GM12878 (cell line): ENCODE results near the gene SOWAHD. TPM values are rescaled to one million over a fixed set of nuclear protein-coding genes. Genes with fewer than 3 reads are reported as not detected.
A peak's percentile ranks its signal among the peaks of the same experiment; 100 is the strongest.
"Not testable (repeated sequence)": the region's sequence is repeated elsewhere in the genome, so short reads cannot be mapped to it uniquely, and the experiment has no call there.

ENCODE experiments used
- ATAC-seq: fragments of 200-7000 bp; cut with Tn5 transposase; 3 replicates; pipeline ENCODE4 v1.9.1; 2020; ENCODE audit warnings: mild to moderate bottlenecking, moderate library complexity
- BruUV-seq: library from RNA; stranded (reverse); fragments of 400-500 nt; replicated peaks from 2 replicates; lab custom pipeline; 2021; lab: Mats Ljungman, UMichigan
- CTCF ChIA-PET: fragments of 300-600 bp; sonication (Branson Sonifier 250); formaldehyde crosslinking; extraction: SDS; loops from one replicate; lab custom pipeline; 2021; ENCODE audit warnings: inconsistent platforms; lab: Yijun Ruan, JAX
- POLR2A ChIA-PET: fragments of 350-600 bp; formaldehyde crosslinking; extraction: SDS; loops from one replicate; lab custom pipeline; 2021; ENCODE audit warnings: inconsistent platforms; lab: Charles Lee
- RAD21 ChIA-PET: fragments of 300-600 bp; sonication (Branson Sonifier 250); formaldehyde crosslinking; loops from one replicate; lab custom pipeline; 2023; ENCODE audit warnings: antibody characterized with exemption; ENCODE audit not compliant: unreplicated experiment; lab: Charles Lee
- SMC1A ChIA-PET: fragments of 300-600 bp; sonication (Branson Sonifier 250); formaldehyde crosslinking; loops from one replicate; lab custom pipeline; 2023; ENCODE audit not compliant: unreplicated experiment, uncharacterized antibody; lab: Charles Lee
- DNase-seq: peaks from one replicate; pipeline ENCODE4 v3.0.0-alpha.2; 2011; ENCODE audit warnings: low read depth, low spot score
- FAIRE-seq: peaks from 3 replicates; lab custom pipeline; 2011; peaks lifted over from hg19 to GRCh38; lab: Jason Lieb, UNC
- H2AFZ ChIP-seq: 2 replicates; pipeline ENCODE4 v1.6.0; 2011; ENCODE audit warnings: low read depth, low read length, control low read depth; ENCODE audit not compliant: control insufficient read depth
- H3K27ac ChIP-seq: 2 replicates; pipeline ENCODE4 v1.5.1; 2011; ENCODE audit warnings: control low read depth; ENCODE audit not compliant: control insufficient read depth, insufficient read depth
- H3K27me3 ChIP-seq, 2 experiments: replicated peaks in 1 of 2; 2 replicates each; pipeline versions ENCODE4 v1.6.0 to v1.6.1; 2011; ENCODE audit warnings: low read length in 1 of 2; ENCODE audit not compliant: control insufficient read depth in 2 of 2, insufficient read depth in 2 of 2
- H3K36me3 ChIP-seq, 2 experiments: 2 replicates each; pipeline ENCODE4 v1.5.1; 2011; ENCODE audit warnings: low read length in 1 of 2; ENCODE audit not compliant: control insufficient read depth in 2 of 2, insufficient read depth in 2 of 2
- H3K4me1 ChIP-seq: 2 replicates; pipeline ENCODE4 v1.6.1; 2011; ENCODE audit warnings: mild to moderate bottlenecking, low read length, moderate library complexity, mixed read lengths; ENCODE audit not compliant: control insufficient read depth, insufficient read depth
- H3K4me2 ChIP-seq: 2 replicates; pipeline ENCODE4 v1.6.0; 2011; ENCODE audit warnings: control low read depth; ENCODE audit not compliant: control insufficient read depth, insufficient read depth
- H3K4me3 ChIP-seq: fragments of 200-600 bp; sonication (generic); 2 replicates; pipeline ENCODE4 v1.5.1; 2016
- H3K79me2 ChIP-seq: 2 replicates; pipeline ENCODE4 v1.6.0; 2011; ENCODE audit warnings: low read length; ENCODE audit not compliant: control insufficient read depth, insufficient read depth
- H3K9ac ChIP-seq: 2 replicates; pipeline ENCODE4 v1.8.0; 2011; ENCODE audit warnings: low read length, control low read depth, mixed read lengths; ENCODE audit not compliant: control insufficient read depth, insufficient read depth
- H3K9me3 ChIP-seq: replicated peaks from 3 replicates; pipeline ENCODE4 v1.5.1; 2011; ENCODE audit warnings: mild to moderate bottlenecking, low read length; ENCODE audit not compliant: control insufficient read depth, insufficient read depth
- H4K20me1 ChIP-seq: 2 replicates; pipeline ENCODE4 v1.6.0; 2011; ENCODE audit not compliant: control insufficient read depth, insufficient read depth
- CBFB ChIP-seq: IDR thresholded peaks from 2 replicates; pipeline ENCODE4 v1.6.1; 2016; ENCODE audit warnings: antibody characterized with exemption, low read depth
- MEF2B ChIP-seq: fragments of 450-650 bp; IDR thresholded peaks from 2 replicates; pipeline ENCODE4 v1.6.1; 2018; ENCODE audit warnings: mild to moderate bottlenecking, moderate library complexity; ENCODE audit not compliant: partially characterized antibody, poor library complexity, severe bottlenecking
- NFYB ChIP-seq: IDR thresholded peaks from 2 replicates; pipeline ENCODE4 v1.6.1; 2011; ENCODE audit warnings: low read depth, mild to moderate bottlenecking, low read length, improper control_type of control experiment, moderate library complexity; ENCODE audit not compliant: insufficient read depth
- PAX5 ChIP-seq: IDR thresholded peaks from 2 replicates; pipeline ENCODE4 v1.6.1; 2011; ENCODE audit warnings: low read depth, low read length, borderline replicate concordance
- POLR2A ChIP-seq: IDR thresholded peaks from 2 replicates; pipeline ENCODE4 v1.6.1; 2011; ENCODE audit warnings: low read depth, mild to moderate bottlenecking, low read length
- POLR2AphosphoS5 ChIP-seq: IDR thresholded peaks from 2 replicates; pipeline ENCODE4 v1.6.1; 2011; ENCODE audit warnings: mild to moderate bottlenecking, low read length, inconsistent platforms
- SIX5 ChIP-seq: IDR thresholded peaks from 2 replicates; pipeline ENCODE4 v1.6.1; 2011; ENCODE audit warnings: mild to moderate bottlenecking, low read depth, low read length, moderate library complexity; ENCODE audit not compliant: severe bottlenecking
- SPI1 ChIP-seq: IDR thresholded peaks from 2 replicates; pipeline ENCODE4 v1.6.1; 2011; ENCODE audit warnings: low read depth, mild to moderate bottlenecking, low read length, moderate library complexity, borderline replicate concordance; ENCODE audit not compliant: insufficient read depth
- ZZZ3 ChIP-seq: IDR thresholded peaks from 2 replicates; pipeline ENCODE4 v1.6.1; 2011; ENCODE audit warnings: low read depth; ENCODE audit not compliant: control insufficient read depth, insufficient read length
- WGBS: methylation state at CpG from one replicate; pipeline ENCODE4 v1.1.6; 2016; ENCODE audit warnings: low lambda C conversion rate; ENCODE audit not compliant: insufficient replicate concordance, insufficient coverage; ENCODE audit errors: missing lambda C conversion rate; 5-methylcytosine and 5-hydroxymethylcytosine counted together
- in situ Hi-C: fragments of 300-500 bp; cut with MboI; formaldehyde crosslinking; loops from 9 replicates; pipeline ENCODE4 v1.14.3; 2018; ENCODE audit warnings: mixed read lengths
- intact Hi-C: fragments of 100-400 bp; cut with micrococcal nuclease; formaldehyde crosslinking; loops from one replicate; pipeline ENCODE4 v1.14.2; 2022; ENCODE audit not compliant: unreplicated experiment
- polyA plus RNA-seq, 11 experiments: library from polyadenylated mRNA; depleted of rRNA in 4 of 11; unstranded in 6 of 11; stranded (reverse) in 5 of 11; fragments of >200 nt; fragmentation: Nextera tagmentation in 4 of 11; fragmentation: Illumina TruSeq in 1 of 11; extraction: Ambion mirVana in 4 of 11; extraction: Trizol in 1 of 11; gene quantifications; 1 replicate in 1 of 11; 2 replicates in 10 of 11; pipeline versions ENCODE4 v1.2.1 to v1.2.3, GENCODE V29; 2011 to 2016; ENCODE audit warnings: inconsistent platforms in 2 of 11, missing spikeins in 2 of 11, low read depth in 1 of 11
- total RNA-seq, 4 experiments: library from RNA; depleted of rRNA in 3 of 4; stranded (reverse); fragments of >200 nt in 3 of 4; fragmentation: Illumina TruSeq in 1 of 4; extraction: Trizol in 1 of 4; gene quantifications; 2 replicates each; pipeline versions ENCODE4 v1.2.1 to v1.2.3, GENCODE V29; 2013 to 2021
- TF ChIP-seq, protein P1 (sequence below): fragments of 450-650 bp; IDR thresholded peaks from 2 replicates; pipeline ENCODE4 v1.6.1; 2018; ENCODE audit warnings: borderline replicate concordance, mild to moderate bottlenecking; ENCODE audit not compliant: partially characterized antibody

SOWAHD gene
- total and polyA plus RNA-seq, 10 of the 15 experiments (the other 5 are each of a cell fraction or from before 2014, with no cell fraction given): 0.27 to 7.4 (median 2.6) TPM

- H3K27me3 ChIP-seq, DNase-seq, H3K4me2 ChIP-seq, H4K20me1 ChIP-seq, H3K36me3 ChIP-seq, H3K9me3 ChIP-seq, in situ Hi-C loops, intact Hi-C loops, FAIRE-seq, H3K9ac ChIP-seq, ATAC-seq, BruUV-seq, H3K4me3 ChIP-seq, H3K79me2 ChIP-seq, H2AFZ ChIP-seq, H3K4me1 ChIP-seq: not testable (repeated sequence)
- SMC1A ChIA-PET: interaction anchor here (0.8 to 0.9 kb wide), 2 partner anchors 12 to 159 kb away, joined by 3 read pairs; no protein-coding TSS in a partner anchor
- RAD21 ChIA-PET: interaction anchor here (1.0 kb wide), 1 partner anchor 15 kb away, joined by 7 read pairs; no protein-coding TSS in a partner anchor
- POLR2A ChIA-PET: interaction anchor here (1.8 kb wide), 1 partner anchor 9 kb away, joined by 5 read pairs; no protein-coding TSS in a partner anchor
- WGBS: 58% methylated on average over 2 of the region's 3 CpGs
- TF ChIP-seq NFYB: peak; percentile 86
- TF ChIP-seq, all 136 proteins: peak for 1; not testable (repeated sequence) for 135
- H3K27ac ChIP-seq: not testable (repeated sequence)
- CTCF ChIA-PET: interaction anchor here (1.1 to 1.7 kb wide), 4 partner anchors 10 to 40 kb away, joined by 3 to 5 read pairs (median 4); no protein-coding TSS in a partner anchor
Observed at GRCh38 chrX:119769388-119769787, 11.0 kb downstream of the SOWAHD start.

- Histone ChIP-seq H3K4me3 (no peak overlapping the region), H3K36me3 (no peaks in the 10 kb centered on the region; a peak in 1 of 4 replicates), H2AFZ (peak overlapping the region; percentile 65), H3K9me3 (no peaks in the 10 kb centered on the region), H3K4me1 (peaks cover 5% of the 10 kb centered on the region), H3K27me3 (no peaks in the 10 kb centered on the region), H3K27ac (peak overlapping the region; percentile 83), H3K79me2 (no peaks in the 10 kb centered on the region), H3K4me2 (peak overlapping the region; percentile 40), H3K9ac (no peak overlapping the region; the same call in 1 of the 2 replicates), H4K20me1 (no peaks in the 10 kb centered on the region)
- ChIA-PET POLR2A (interaction anchor here (0.5 to 3.4 kb wide), 9 partner anchors 11 to 179 kb away, joined by 3 to 25 read pairs (median 4); partner anchors contain the start of genes RPL39 and SOWAHD), RAD21 (interaction anchor here (0.7 to 6.4 kb wide), 12 partner anchors 9 to 310 kb away, joined by 3 to 128 read pairs (median 6); partner anchors contain the start of genes RPL39, SEPTIN6 and SOWAHD), CTCF (interaction anchor here (0.7 to 6.3 kb wide), 18 partner anchors 9 to 263 kb away, joined by 3 to 47 read pairs (median 5); partner anchors contain the start of genes RPL39 and SOWAHD), SMC1A (interaction anchor here (0.6 to 6.2 kb wide), 12 partner anchors 9 to 221 kb away, joined by 3 to 61 read pairs (median 4); partner anchors contain the start of gene SOWAHD)
- 26% methylated on average over 15 of the region's 15 CpGs for WGBS
- DNase-seq (no peak), ATAC-seq (peak; percentile 69), FAIRE-seq (no peak)
- intact Hi-C loops (loop anchor here (5.0 kb wide), 1 partner anchor 283 kb away; no protein-coding TSS in a partner anchor), in situ Hi-C loops (no loop called here)
- BruUV-seq: no TSS peak
- TF ChIP-seq SPI1 (peak; percentile 44; the same call in 1 of the 2 replicates), POLR2AphosphoS5 (no peak), ZZZ3 (no peak), CBFB (0 out of 2 replicates have a peak, but pooled peaks have one; percentile 31), SIX5 (no peak), POLR2A (0 out of 2 replicates have a peak, but pooled peaks have one; percentile 38), PAX5 (peak; percentile 20; the same call in 1 of the 2 replicates), MEF2B (no peak)
- TF ChIP-seq, protein P1, sequence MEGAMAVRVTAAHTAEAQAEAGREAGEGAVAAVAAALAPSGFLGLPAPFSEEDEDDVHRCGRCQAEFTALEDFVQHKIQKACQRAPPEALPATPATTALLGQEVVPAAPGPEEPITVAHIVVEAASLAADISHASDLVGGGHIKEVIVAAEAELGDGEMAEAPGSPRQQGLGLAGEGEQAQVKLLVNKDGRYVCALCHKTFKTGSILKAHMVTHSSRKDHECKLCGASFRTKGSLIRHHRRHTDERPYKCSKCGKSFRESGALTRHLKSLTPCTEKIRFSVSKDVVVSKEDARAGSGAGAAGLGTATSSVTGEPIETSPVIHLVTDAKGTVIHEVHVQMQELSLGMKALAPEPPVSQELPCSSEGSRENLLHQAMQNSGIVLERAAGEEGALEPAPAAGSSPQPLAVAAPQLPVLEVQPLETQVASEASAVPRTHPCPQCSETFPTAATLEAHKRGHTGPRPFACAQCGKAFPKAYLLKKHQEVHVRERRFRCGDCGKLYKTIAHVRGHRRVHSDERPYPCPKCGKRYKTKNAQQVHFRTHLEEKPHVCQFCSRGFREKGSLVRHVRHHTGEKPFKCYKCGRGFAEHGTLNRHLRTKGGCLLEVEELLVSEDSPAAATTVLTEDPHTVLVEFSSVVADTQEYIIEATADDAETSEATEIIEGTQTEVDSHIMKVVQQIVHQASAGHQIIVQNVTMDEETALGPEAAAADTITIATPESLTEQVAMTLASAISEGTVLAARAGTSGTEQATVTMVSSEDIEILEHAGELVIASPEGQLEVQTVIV: no peak
Observed at GRCh38 chrX:119775517-119776238, 17.3 kb downstream of the SOWAHD start.
